ENCODE results near the gene PCNT.
A peak's percentile ranks its signal among the peaks of the same experiment; 100 is the strongest.

The PCNT gene

GRCh38 chr21:46323710-46324389 lies at the start of gene PCNT, which contains the start of gene C21orf58:
PCNT (plus strand) TSS chr21:46324156; CDS start chr21:46324229, 73 bp downstream.
C21orf58 (minus strand) TSS chr21:46323870; CDS start chr21:46322738, 1,132 bp downstream.
- peak within 1 kb of the TSS; percentile 100 for H3K4me3 ChIP-seq (ENCODE audit: low read depth, low read length)
- TF ChIP-seq CTCF (IDR thresholded peaks at IDR 0.05; ENCODE audit: borderline replicate concordance, insufficient read depth, low read depth, low read length), result no peak

- no peak overlapping the region for H3K4me3 ChIP-seq (ENCODE audit: low read depth, low read length)
- TF ChIP-seq CTCF (IDR thresholded peaks at IDR 0.05; ENCODE audit: borderline replicate concordance, insufficient read depth, low read depth, low read length), result no peak
Observed at GRCh38 chr21:46274797-46275390, 49.1 kb upstream of the PCNT start.

GRCh38 chr21:46284077-46284644 lies 39.8 kb upstream of the PCNT start:
- H3K4me3 ChIP-seq (ENCODE audit: low read depth, low read length), result no peak overlapping the region

GRCh38 chr21:46284733-46285132 lies 39.2 kb upstream of the PCNT start:
- no peak for TF ChIP-seq CTCF (IDR thresholded peaks at IDR 0.05; ENCODE audit: borderline replicate concordance, insufficient read depth, low read depth, low read length)
- no peak overlapping the region for H3K4me3 ChIP-seq (ENCODE audit: low read depth, low read length)

More at GRCh38 chr21:46284077-46284644, 39.8 kb upstream of the PCNT start:
- TF ChIP-seq CTCF (IDR thresholded peaks at IDR 0.05; ENCODE audit: borderline replicate concordance, insufficient read depth, low read depth, low read length), result no peak

GRCh38 chr21:46285206-46285661 lies 38.7 kb upstream of the PCNT start, which contains the start of gene MCM3AP:
MCM3AP (minus strand) TSS chr21:46285611; CDS start chr21:46285286, 325 bp downstream.
- no peak for TF ChIP-seq CTCF (IDR thresholded peaks at IDR 0.05; ENCODE audit: borderline replicate concordance, insufficient read depth, low read depth, low read length)
- H3K4me3 ChIP-seq (ENCODE audit: low read depth, low read length), result peak within 1 kb of the TSS; percentile 66

GRCh38 chr21:46285761-46286647 lies 38.0 kb upstream of the PCNT start, which contains the start of gene YBEY:
YBEY (plus strand) TSS chr21:46286342; CDS start chr21:46286914, 572 bp downstream.
- H3K4me3 ChIP-seq (ENCODE audit: low read depth, low read length), result peak within 1 kb of the TSS; percentile 66
- TF ChIP-seq CTCF (IDR thresholded peaks at IDR 0.05; ENCODE audit: borderline replicate concordance, insufficient read depth, low read depth, low read length), result peak; percentile 27; the same call in 1 of the 2 replicates

Measured in GM12875 (cell line).